G401 (cell line): Measurements from ENCODE around the gene SALL4. TPM values are rescaled to one million over a fixed set of nuclear protein-coding genes. Genes with fewer than 3 reads are reported as not detected.
"Not testable (repeated sequence)": the region's sequence is repeated elsewhere in the genome, so short reads cannot be mapped to it uniquely, and the experiment has no call there.

Experiments used
- DNase-seq: peaks from one replicate; pipeline ENCODE4 v3.0.0-alpha.2; 2015; ENCODE audit warnings: low spot score
- in situ Hi-C: cut with HindIII; loops from 2 replicates; pipeline ENCODE4 v1.10.0; 2016; ENCODE audit warnings: low sequenced_read_pairs, mixed read lengths
- total RNA-seq: library from RNA; depleted of rRNA; stranded (reverse); fragments of >200 nt; shearing (Covaris generic); gene quantifications from 2 replicates; pipeline ENCODE4 v1.2.3, GENCODE V29; 2014; rRNA removed

The SALL4 gene
- total RNA-seq, 1 experiment from 2014 or later = 55.8 TPM

- in situ Hi-C loops = no loop called here
- DNase-seq = peak; percentile 55
These were observed 55.0 kb downstream of the SALL4 start for GRCh38 chr20:51747182-51747911.

GRCh38 chr20:51745804-51746203, 56.5 kb downstream of the SALL4 start:
- in situ Hi-C loops = no loop called here
- DNase-seq = no peak

- DNase-seq = no peak
- in situ Hi-C loops = no loop called here
These were observed 61.5 kb downstream of the SALL4 start for GRCh38 chr20:51740838-51741237.

GRCh38 chr20:51740308-51740707, 62.0 kb downstream of the SALL4 start:
- DNase-seq, in situ Hi-C loops: not testable (repeated sequence)

- in situ Hi-C loops = no loop called here
These were observed 62.5 kb downstream of the SALL4 start for GRCh38 chr20:51739722-51740249.

GRCh38 chr20:51738877-51739447, 63.4 kb downstream of the SALL4 start:
- DNase-seq = no peak
- in situ Hi-C loops = no loop called here

More at GRCh38 chr20:51739722-51740249, 62.5 kb downstream of the SALL4 start:
- DNase-seq = no peak

GRCh38 chr20:51738261-51738660, 64.1 kb downstream of the SALL4 start:
- DNase-seq, in situ Hi-C loops: not testable (repeated sequence)

- in situ Hi-C loops = no loop called here
- no peak for DNase-seq
These were observed 65.4 kb downstream of the SALL4 start for GRCh38 chr20:51736947-51737346.

- no peak for DNase-seq
- in situ Hi-C loops = no loop called here
These were observed 66.4 kb downstream of the SALL4 start for GRCh38 chr20:51735728-51736600.

GRCh38 chr20:51734876-51735720, 67.2 kb downstream of the SALL4 start:
- in situ Hi-C loops = no loop called here
- DNase-seq = no peak

GRCh38 chr20:51733070-51733469, 69.3 kb downstream of the SALL4 start:
- DNase-seq = no peak

More at GRCh38 chr20:51733070-51733469, 69.3 kb downstream of the SALL4 start:
- in situ Hi-C loops = no loop called here

Other genes with a start within 250 kb of the SALL4 start
- gene ATP9A, start 34.1 kb downstream of the SALL4 start, total RNA-seq = 12.6 and 15.7 TPM in 2 replicates